Neural crest cell (in vitro differentiated cells): ENCODE measurements around the gene IZUMO4. TPM values are rescaled to one million over a fixed set of nuclear protein-coding genes. Genes with fewer than 3 reads are reported as not detected.

Experiments
- DNase-seq: peaks from one replicate; pipeline ENCODE4 v3.0.0; 2021; ENCODE audit warnings: low read depth, mixed read lengths, low spot score
- H3K27ac Mint-ChIP-seq: one replicate; pipeline ENCODE4 v1.8.0; 2021; ENCODE audit warnings: mild to moderate bottlenecking, mixed read lengths; ENCODE audit not compliant: unreplicated experiment
- H3K27me3 Mint-ChIP-seq: 2 replicates; pipeline ENCODE4 v1.8.0; 2021; ENCODE audit warnings: low read depth, mild to moderate bottlenecking, mixed read lengths
- H3K36me3 Mint-ChIP-seq: 2 replicates; pipeline ENCODE4 v1.8.0; 2021; ENCODE audit warnings: low read depth, mild to moderate bottlenecking, mixed read lengths
- H3K4me1 Mint-ChIP-seq: 2 replicates; pipeline ENCODE4 v1.8.0; 2021; ENCODE audit warnings: mixed read lengths
- H3K4me3 Mint-ChIP-seq: one replicate; pipeline ENCODE4 v1.8.0; 2021; ENCODE audit warnings: mild to moderate bottlenecking, mixed read lengths
- H3K9me3 Mint-ChIP-seq: 2 replicates; pipeline ENCODE4 v1.8.0; 2021; ENCODE audit warnings: mixed read lengths
- total RNA-seq: library from RNA; stranded (reverse); gene quantifications from 2 replicates; pipeline ENCODE4 v1.2.1, GENCODE V29; 2021
- TF ChIP-seq, protein P1 (sequence below): fragments of 200-600 bp; sonication (generic); conservative IDR thresholded peaks from 2 replicates; pipeline ENCODE4 v1.5.0; 2021; ENCODE audit warnings: antibody characterized with exemption, mild to moderate bottlenecking

Gene IZUMO4
- total RNA-seq, 1 donor from 2014 or later: 5.6 TPM

DNA sequence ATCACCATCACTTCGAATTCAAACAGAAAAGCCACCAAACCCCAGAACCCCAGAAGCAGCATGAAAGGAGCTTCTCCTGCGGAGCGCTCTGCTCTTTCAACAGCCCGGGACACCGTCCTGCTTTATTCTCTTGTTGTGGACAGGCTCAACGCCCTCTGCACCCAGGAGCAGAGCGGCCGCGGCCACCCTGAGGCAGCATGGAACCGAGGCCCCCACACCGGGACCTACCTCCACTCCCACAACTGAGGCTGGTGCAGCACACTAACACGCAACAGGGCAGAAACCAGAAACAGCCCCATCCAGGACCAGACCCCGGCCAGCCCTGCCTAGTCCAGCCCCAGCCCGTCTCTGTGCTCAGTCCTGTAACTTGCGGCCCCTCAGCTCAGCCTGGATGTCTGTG lies 47.5 kb downstream of the IZUMO4 start:
- Mint-ChIP-seq H3K27me3 (no peaks in the 10 kb centered on the region), H3K9me3 (no peaks in the 10 kb centered on the region), H3K4me3 (no peak overlapping the region), H3K36me3 (no peaks in the 10 kb centered on the region), H3K4me1 (peaks cover 28% of the 10 kb centered on the region), H3K27ac (no peak overlapping the region)
- TF ChIP-seq, protein P1, sequence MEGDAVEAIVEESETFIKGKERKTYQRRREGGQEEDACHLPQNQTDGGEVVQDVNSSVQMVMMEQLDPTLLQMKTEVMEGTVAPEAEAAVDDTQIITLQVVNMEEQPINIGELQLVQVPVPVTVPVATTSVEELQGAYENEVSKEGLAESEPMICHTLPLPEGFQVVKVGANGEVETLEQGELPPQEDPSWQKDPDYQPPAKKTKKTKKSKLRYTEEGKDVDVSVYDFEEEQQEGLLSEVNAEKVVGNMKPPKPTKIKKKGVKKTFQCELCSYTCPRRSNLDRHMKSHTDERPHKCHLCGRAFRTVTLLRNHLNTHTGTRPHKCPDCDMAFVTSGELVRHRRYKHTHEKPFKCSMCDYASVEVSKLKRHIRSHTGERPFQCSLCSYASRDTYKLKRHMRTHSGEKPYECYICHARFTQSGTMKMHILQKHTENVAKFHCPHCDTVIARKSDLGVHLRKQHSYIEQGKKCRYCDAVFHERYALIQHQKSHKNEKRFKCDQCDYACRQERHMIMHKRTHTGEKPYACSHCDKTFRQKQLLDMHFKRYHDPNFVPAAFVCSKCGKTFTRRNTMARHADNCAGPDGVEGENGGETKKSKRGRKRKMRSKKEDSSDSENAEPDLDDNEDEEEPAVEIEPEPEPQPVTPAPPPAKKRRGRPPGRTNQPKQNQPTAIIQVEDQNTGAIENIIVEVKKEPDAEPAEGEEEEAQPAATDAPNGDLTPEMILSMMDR: no peak
- DNase-seq: no peak

DNA sequence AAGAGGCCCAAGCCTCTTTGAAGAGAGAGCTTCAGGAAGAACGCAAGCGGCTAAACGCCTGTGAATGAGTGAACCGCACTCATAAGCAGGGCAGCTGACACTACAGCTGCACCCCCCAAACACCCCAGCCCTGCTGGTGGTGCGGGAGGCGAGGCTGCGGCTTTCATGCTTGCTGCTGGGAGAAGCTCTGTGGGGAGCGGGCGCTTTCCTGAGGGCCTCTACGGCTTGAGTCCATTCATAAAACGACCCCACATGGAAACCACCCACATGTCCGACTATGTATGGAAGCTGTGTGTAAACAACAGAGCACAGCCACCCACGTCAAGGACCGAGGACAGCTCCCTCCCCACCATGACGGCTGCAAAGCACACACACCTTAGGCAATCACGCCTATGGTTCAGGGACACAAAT lies 49.1 kb downstream of the IZUMO4 start:
- H3K36me3 Mint-ChIP-seq: no peaks in the 10 kb centered on the region
- no peak for DNase-seq
- H3K9me3 Mint-ChIP-seq: no peaks in the 10 kb centered on the region
- peak overlapping the region; percentile 79 for H3K27ac Mint-ChIP-seq
- TF ChIP-seq, protein P1: no peak
- H3K4me3 Mint-ChIP-seq: peak overlapping the region; percentile 88
- peaks cover 36% of the 10 kb centered on the region for H3K4me1 Mint-ChIP-seq
- H3K27me3 Mint-ChIP-seq: no peaks in the 10 kb centered on the region

DNA sequence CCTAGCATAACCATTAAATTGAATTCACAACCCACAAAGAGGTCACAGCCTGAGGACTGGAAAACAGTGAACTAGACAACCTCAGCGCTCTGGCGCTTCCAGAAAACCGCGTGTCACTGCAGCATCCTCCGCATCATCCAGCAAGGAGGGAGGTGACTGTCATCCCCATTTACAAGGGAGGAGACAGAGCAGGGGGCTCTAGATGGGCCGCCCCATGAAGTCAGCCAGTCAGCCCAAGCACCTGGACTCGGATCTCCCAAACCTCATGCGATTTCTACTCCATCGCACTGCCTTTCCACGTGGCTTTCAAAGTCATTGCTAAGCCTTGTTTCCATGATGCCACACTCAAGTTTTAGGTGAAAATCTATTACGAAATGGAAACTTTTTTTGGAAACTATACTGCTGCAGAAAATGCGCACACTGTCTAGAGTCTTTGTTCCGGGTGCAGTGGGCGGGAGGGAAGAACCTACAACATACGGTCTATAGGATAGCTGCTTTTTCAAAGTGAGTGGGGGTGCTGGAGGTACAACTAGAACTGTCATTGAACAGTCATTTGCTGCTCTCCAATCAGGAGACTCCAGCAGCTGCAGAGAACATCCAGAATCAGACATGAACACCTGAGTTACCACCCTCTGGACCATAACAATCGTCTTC lies 51.9 kb downstream of the IZUMO4 start:
- H3K27ac Mint-ChIP-seq: peak overlapping the region; percentile 27
- no peaks in the 10 kb centered on the region for H3K27me3 Mint-ChIP-seq
- DNase-seq: no peak
- TF ChIP-seq, protein P1: no peak
- peak overlapping the region; percentile 91 for H3K4me3 Mint-ChIP-seq
- H3K9me3 Mint-ChIP-seq: no peaks in the 10 kb centered on the region
- H3K36me3 Mint-ChIP-seq: no peaks in the 10 kb centered on the region
- peaks cover 44% of the 10 kb centered on the region for H3K4me1 Mint-ChIP-seq

Other genes with a start within 250 kb of the IZUMO4 start
- gene REXO1, start 248.4 kb upstream of the IZUMO4 start, total RNA-seq: 40.8 and 45.3 TPM in 2 replicates
- 18.9 and 20.7 TPM in 2 replicates for gene KLF16, start 233.3 kb upstream of the IZUMO4 start, total RNA-seq
- 73.9 and 74.1 TPM in 2 replicates for gene ABHD17A, start 211.4 kb upstream of the IZUMO4 start, total RNA-seq
- 13.7 and 14.1 TPM in 2 replicates for gene ADAT3, start 191.5 kb upstream of the IZUMO4 start, total RNA-seq
- 71.2 and 79.9 TPM in 2 replicates for gene SCAMP4, start 191.5 kb upstream of the IZUMO4 start, total RNA-seq
- gene CSNK1G2, start 155.7 kb upstream of the IZUMO4 start, total RNA-seq: 130 and 133 TPM in 2 replicates
- gene BTBD2, start 81.2 kb upstream of the IZUMO4 start, total RNA-seq: 138 and 142 TPM in 2 replicates
- gene MKNK2, start 45.7 kb upstream of the IZUMO4 start, total RNA-seq: 115 and 123 TPM in 2 replicates
- gene MOB3A, start 589 bp upstream of the IZUMO4 start, total RNA-seq: 40.0 and 42.1 TPM in 2 replicates
- 142 and 146 TPM in 2 replicates for gene AP3D1, start 54.7 kb downstream of the IZUMO4 start, total RNA-seq
- 117 and 127 TPM in 2 replicates for gene DOT1L, start 67.0 kb downstream of the IZUMO4 start, total RNA-seq
- gene PLEKHJ1, start 139.4 kb downstream of the IZUMO4 start, total RNA-seq: 132 and 137 TPM in 2 replicates
- gene SF3A2, start 139.9 kb downstream of the IZUMO4 start, total RNA-seq: 186 and 189 TPM in 2 replicates
- 71.6 and 79.1 TPM in 2 replicates for gene AMH, start 152.4 kb downstream of the IZUMO4 start, total RNA-seq
- 0.40 and 0.71 TPM in 2 replicates for gene JSRP1, start 159.5 kb downstream of the IZUMO4 start, total RNA-seq
- gene PEAK3, start 185.3 kb downstream of the IZUMO4 start, total RNA-seq: not detected in 2 replicates
- gene LINGO3, start 211.2 kb downstream of the IZUMO4 start, total RNA-seq: not detected in 2 replicates
- gene LSM7, start 231.7 kb downstream of the IZUMO4 start, total RNA-seq: 191 and 198 TPM in 2 replicates
- gene SPPL2B, start 231.8 kb downstream of the IZUMO4 start, total RNA-seq: 117 and 119 TPM in 2 replicates